Choroid plexus epithelial cell (primary cell): Measurements from ENCODE around the gene NUF2.
"Not testable (repeated sequence)": the region's sequence is repeated elsewhere in the genome, so short reads cannot be mapped to it uniquely, and the experiment has no call there.

ENCODE experiments used
- DNase-seq: peaks from one replicate; pipeline ENCODE4 v3.0.0-alpha.2; 2010; ENCODE audit warnings: low read depth
- H3K4me3 ChIP-seq: 2 replicates; pipeline ENCODE4 v1.5.1; 2011; ENCODE audit warnings: low read depth, mild to moderate bottlenecking, control low read depth, low read length, moderate library complexity
- CTCF ChIP-seq: conservative IDR thresholded peaks from 2 replicates; pipeline ENCODE4 v1.5.1; 2011; ENCODE audit warnings: low read depth, mild to moderate bottlenecking, control low read depth, inconsistent platforms, low read length, moderate library complexity

NUF2 gene

GRCh38 chr1:163321311-163322305 is at the start of gene NUF2:
Gene NUF2 (plus strand): TSS chr1:163321954. CDS start chr1:163326052, 4,098 bp downstream.
- no peak for TF ChIP-seq CTCF
- peak; percentile 100 for DNase-seq
- peak within 1 kb of the TSS; percentile 80 for H3K4me3 ChIP-seq

GRCh38 chr1:163273766-163274441 is 47.9 kb upstream of the NUF2 start:
- no peak overlapping the region for H3K4me3 ChIP-seq
- DNase-seq: no peak
- no peak for TF ChIP-seq CTCF

- peak; percentile 32 for DNase-seq
- no peak overlapping the region for H3K4me3 ChIP-seq
- TF ChIP-seq CTCF: no peak
These were observed 46.5 kb upstream of the NUF2 start for GRCh38 chr1:163275222-163275621.

- no peak for TF ChIP-seq CTCF
- no peak overlapping the region for H3K4me3 ChIP-seq
- no peak for DNase-seq
These were observed 43.2 kb upstream of the NUF2 start for GRCh38 chr1:163278602-163279001.

GRCh38 chr1:163284867-163285266 is 36.9 kb upstream of the NUF2 start:
- not testable (repeated sequence) for H3K4me3 ChIP-seq
- peak; percentile 25 for DNase-seq

GRCh38 chr1:163290025-163290640 is 31.6 kb upstream of the NUF2 start:
- no peak for TF ChIP-seq CTCF
- peak; percentile 50 for DNase-seq
- no peak overlapping the region for H3K4me3 ChIP-seq

GRCh38 chr1:163291461-163291860 is 30.3 kb upstream of the NUF2 start:
- TF ChIP-seq CTCF: no peak
- no peak overlapping the region for H3K4me3 ChIP-seq
- DNase-seq: no peak

- not testable (repeated sequence) for H3K4me3 ChIP-seq, DNase-seq
These were observed 29.6 kb upstream of the NUF2 start for GRCh38 chr1:163292153-163292552.

GRCh38 chr1:163293497-163293896 is 28.3 kb upstream of the NUF2 start:
- H3K4me3 ChIP-seq, DNase-seq: not testable (repeated sequence)
